ENCODE measurements around the gene NIPAL3.

GRCh38 chr1:24470592-24470991 is 55.0 kb downstream of the NIPAL3 start:
- TF ChIP-seq GATA2 (IDR thresholded peaks at IDR 0.05; ENCODE audit: low read depth, low read length) (no peak), GATA3 (IDR thresholded peaks at IDR 0.05; ENCODE audit: low read depth, low read length) (no peak)

Data from SH-SY5Y (cell line).